Glutamatergic neuron (in vitro differentiated cells): ENCODE data around the gene CRTC3. TPM values are rescaled to one million over a fixed set of nuclear protein-coding genes. Genes with fewer than 3 reads are reported as not detected.

Experiments used
- DNase-seq: peaks from one replicate; pipeline ENCODE4 v3.0.0; 2022
- H3K27ac Mint-ChIP-seq: one replicate; pipeline ENCODE4 v1.8.0; 2020; ENCODE audit warnings: mild to moderate bottlenecking, mixed read lengths, inconsistent platforms; ENCODE audit not compliant: unreplicated experiment
- H3K27me3 Mint-ChIP-seq: one replicate; pipeline ENCODE4 v1.8.0; 2020; ENCODE audit warnings: mild to moderate bottlenecking, moderate library complexity, mixed read lengths, inconsistent platforms; ENCODE audit not compliant: unreplicated experiment
- H3K36me3 Mint-ChIP-seq: one replicate; pipeline ENCODE4 v1.8.0; 2020; ENCODE audit warnings: mild to moderate bottlenecking, mixed read lengths, inconsistent platforms; ENCODE audit not compliant: unreplicated experiment
- H3K4me1 Mint-ChIP-seq: one replicate; pipeline ENCODE4 v1.8.0; 2020; ENCODE audit warnings: mild to moderate bottlenecking, low read depth, mixed read lengths, inconsistent platforms; ENCODE audit not compliant: unreplicated experiment
- H3K4me3 Mint-ChIP-seq: one replicate; pipeline ENCODE4 v1.8.0; 2020; ENCODE audit warnings: mild to moderate bottlenecking, mixed read lengths, inconsistent platforms; ENCODE audit not compliant: unreplicated experiment
- H3K9me3 Mint-ChIP-seq: one replicate; pipeline ENCODE4 v1.8.0; 2020; ENCODE audit warnings: mild to moderate bottlenecking, moderate library complexity, mixed read lengths, inconsistent platforms; ENCODE audit not compliant: unreplicated experiment
- CTCF ChIP-seq: fragments of 200-600 bp; sonication (generic); IDR thresholded peaks from one replicate; pipeline ENCODE4 v1.5.0; 2021; ENCODE audit not compliant: partially characterized antibody, unreplicated experiment
- total RNA-seq: library from RNA; stranded (reverse); fragmentation: NEBNext Ultra II Directional; extraction: Animal tissue kit (Norgen Biotek cat#: 25700); gene quantifications from one replicate; pipeline ENCODE4 v1.2.1, GENCODE V29; 2021; ENCODE audit not compliant: unreplicated experiment

Gene CRTC3
- total RNA-seq, 1 donor from 2014 or later: 50.1 TPM

GRCh38 chr15:90483637-90484036 is 46.1 kb upstream of the CRTC3 start:
- no peaks in the 10 kb centered on the region for H3K36me3 Mint-ChIP-seq
- H3K4me1 Mint-ChIP-seq: no peaks in the 10 kb centered on the region
- no peak for DNase-seq
- H3K9me3 Mint-ChIP-seq: peaks cover 2% of the 10 kb centered on the region
- H3K27ac Mint-ChIP-seq: no peak overlapping the region
- peaks cover 2% of the 10 kb centered on the region for H3K27me3 Mint-ChIP-seq
- TF ChIP-seq CTCF: no peak
- H3K4me3 Mint-ChIP-seq: no peak overlapping the region

- Mint-ChIP-seq H3K9me3 (peaks cover 2% of the 10 kb centered on the region), H3K4me3 (no peak overlapping the region), H3K36me3 (no peaks in the 10 kb centered on the region), H3K27ac (no peak overlapping the region), H3K4me1 (no peaks in the 10 kb centered on the region), H3K27me3 (peaks cover 5% of the 10 kb centered on the region)
- DNase-seq: no peak
- no peak for TF ChIP-seq CTCF
Observed at GRCh38 chr15:90487186-90487585, 42.5 kb upstream of the CRTC3 start.

GRCh38 chr15:90489514-90489913 is 40.2 kb upstream of the CRTC3 start:
- no peaks in the 10 kb centered on the region for H3K36me3 Mint-ChIP-seq
- H3K27ac Mint-ChIP-seq: no peak overlapping the region
- H3K9me3 Mint-ChIP-seq: peaks cover 2% of the 10 kb centered on the region

GRCh38 chr15:90489944-90490343 is 39.8 kb upstream of the CRTC3 start:
- Mint-ChIP-seq H3K4me3 (no peak overlapping the region), H3K27ac (no peak overlapping the region), H3K9me3 (peaks cover 2% of the 10 kb centered on the region), H3K27me3 (peaks cover 5% of the 10 kb centered on the region), H3K4me1 (peaks cover 9% of the 10 kb centered on the region), H3K36me3 (no peaks in the 10 kb centered on the region)
- no peak for DNase-seq
- no peak for TF ChIP-seq CTCF

More at GRCh38 chr15:90489514-90489913, 40.2 kb upstream of the CRTC3 start:
- peaks cover 5% of the 10 kb centered on the region for H3K27me3 Mint-ChIP-seq
- no peak overlapping the region for H3K4me3 Mint-ChIP-seq
- no peak for DNase-seq
- no peak for TF ChIP-seq CTCF
- H3K4me1 Mint-ChIP-seq: peaks cover 6% of the 10 kb centered on the region

- H3K4me1 Mint-ChIP-seq: peaks cover 23% of the 10 kb centered on the region
- peaks cover 5% of the 10 kb centered on the region for H3K9me3 Mint-ChIP-seq
- DNase-seq: no peak
- TF ChIP-seq CTCF: no peak
- H3K27me3 Mint-ChIP-seq: peaks cover 3% of the 10 kb centered on the region
- no peak overlapping the region for H3K4me3 Mint-ChIP-seq
- no peaks in the 10 kb centered on the region for H3K36me3 Mint-ChIP-seq
- H3K27ac Mint-ChIP-seq: no peak overlapping the region
Observed at GRCh38 chr15:90493647-90494046, 36.1 kb upstream of the CRTC3 start.
